PFSK-1 (cell line): ENCODE results near the gene RFNG.

Experiments
- POLR2AphosphoS5 ChIP-seq: IDR thresholded peaks from 2 replicates; pipeline ENCODE4 v1.6.1; 2012; ENCODE audit warnings: low read depth, mild to moderate bottlenecking, control low read depth, low read length, moderate library complexity
- REST ChIP-seq, 2 experiments: IDR thresholded peaks; 2 replicates each; pipeline versions ENCODE4 v1.6.1 to v1.8.0; 2011 to 2012; ENCODE audit warnings: low read depth in 2 of 2, low read length in 2 of 2, control low read depth in 1 of 2, inconsistent platforms in 1 of 2, mild to moderate bottlenecking in 1 of 2, moderate library complexity in 1 of 2; ENCODE audit not compliant: insufficient read depth in 1 of 2

DNA sequence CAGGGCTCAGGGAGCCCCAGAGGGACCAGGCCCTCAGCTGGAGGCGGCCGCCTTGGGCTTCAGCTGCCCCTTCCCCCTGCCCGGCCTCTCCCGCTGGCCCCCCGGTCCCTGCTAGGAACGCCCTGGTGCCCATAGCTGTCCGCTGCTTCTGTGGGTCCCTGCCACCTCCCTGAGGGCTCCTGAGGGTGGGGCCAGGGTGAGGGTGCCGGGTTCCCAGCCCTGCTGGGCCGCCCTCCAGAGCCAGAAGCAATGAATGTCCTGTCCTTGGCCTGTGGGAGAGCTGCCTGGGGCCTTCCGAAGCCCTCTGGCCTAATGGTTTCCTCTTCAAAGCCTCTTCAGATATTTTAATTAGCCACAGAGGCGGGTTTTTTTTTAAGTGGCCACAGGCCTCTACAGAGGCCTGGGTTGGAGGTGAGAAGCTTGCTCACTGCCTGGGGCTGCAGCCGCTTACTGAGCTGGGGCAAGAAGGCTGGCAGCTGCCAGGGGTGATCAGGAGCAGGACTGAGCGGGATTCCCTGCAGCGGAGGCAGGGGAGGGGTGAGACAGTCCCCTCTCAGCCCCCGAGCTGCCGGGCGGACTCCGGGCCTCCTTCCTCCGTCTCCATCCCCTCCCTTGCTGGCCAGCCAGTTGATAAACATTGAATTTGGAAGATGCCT, 38.8 kb downstream of the RFNG start:
- TF ChIP-seq POLR2AphosphoS5 (no peak), REST (IDR thresholded peaks at IDR 0.05; ENCODE audit: insufficient read depth in 1 of 2, low read depth in 2 of 2, low read length in 2 of 2) (no peak)
